OCI-LY1 (cell line): ENCODE data around the gene PHF14.

ENCODE experiments used
- CTCF ChIP-seq: fragments of 200-600 bp; sonication (generic), shearing (Covaris generic); IDR thresholded peaks from 2 replicates; pipeline ENCODE4 v1.5.1; 2017; ENCODE audit warnings: mild to moderate bottlenecking, antibody characterized with exemption, low read length, moderate library complexity, mixed read lengths
- EZH2 ChIP-seq: fragments of 200-600 bp; sonication (generic), shearing (Covaris generic); IDR thresholded peaks from 2 replicates; pipeline ENCODE4 v1.8.0; 2017; ENCODE audit warnings: borderline replicate concordance, mixed run types, mild to moderate bottlenecking, antibody characterized with exemption, low read length, moderate library complexity, mixed read lengths

DNA sequence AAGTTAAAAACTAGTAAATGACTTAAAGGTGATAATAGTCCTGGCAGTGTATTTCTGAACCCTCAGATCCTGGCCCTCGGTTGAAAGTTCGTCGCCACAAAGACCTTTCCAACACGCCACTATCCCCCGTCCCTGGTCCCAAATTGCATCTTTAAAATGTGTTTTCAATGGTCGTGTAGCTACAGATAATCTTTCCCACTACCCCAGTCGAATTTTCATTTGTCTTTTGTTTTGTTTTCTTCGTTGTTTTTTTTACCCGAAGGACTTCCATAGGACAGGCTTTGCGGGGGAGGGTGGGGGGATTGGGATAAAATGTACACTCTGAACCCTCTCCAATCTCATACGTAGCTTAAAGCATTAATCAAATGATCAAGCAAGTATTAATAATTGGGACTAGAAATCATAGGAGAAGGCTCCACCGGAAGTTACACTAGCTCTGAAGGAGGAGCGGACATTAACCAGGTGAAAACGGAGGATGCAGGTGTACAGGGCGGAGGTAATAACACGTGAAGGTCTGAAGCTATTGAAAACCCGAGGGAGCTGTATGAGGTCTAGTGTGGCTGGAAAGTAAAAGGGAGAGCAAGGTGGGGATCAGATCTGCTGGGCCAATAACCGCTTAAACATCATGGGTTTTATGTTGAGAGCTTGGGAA lies 32.8 kb upstream of the PHF14 start:
- TF ChIP-seq EZH2 (no peak), CTCF (no peak)
